ES-I3 (cell line): Measurements from ENCODE around the gene PRDX3.

ENCODE experiments used
- H3K36me3 ChIP-seq: 2 replicates; pipeline ENCODE4 v1.6.1; 2013; ENCODE audit warnings: mild to moderate bottlenecking, low read length, control low read depth, moderate library complexity; ENCODE audit not compliant: insufficient read depth
- H3K4me1 ChIP-seq: 2 replicates; pipeline ENCODE4 v1.6.1; 2013; ENCODE audit warnings: mild to moderate bottlenecking, control low read depth, low read length; ENCODE audit not compliant: insufficient read depth
- H3K9ac ChIP-seq: 2 replicates; pipeline ENCODE4 v1.6.1; 2013; ENCODE audit warnings: low read depth, mild to moderate bottlenecking, low read length, moderate library complexity
- H3K9me3 ChIP-seq: 2 replicates; pipeline ENCODE4 v1.6.1; 2013; ENCODE audit warnings: mild to moderate bottlenecking, low read length, moderate library complexity; ENCODE audit not compliant: control insufficient read depth, insufficient read depth

PRDX3 gene

DNA sequence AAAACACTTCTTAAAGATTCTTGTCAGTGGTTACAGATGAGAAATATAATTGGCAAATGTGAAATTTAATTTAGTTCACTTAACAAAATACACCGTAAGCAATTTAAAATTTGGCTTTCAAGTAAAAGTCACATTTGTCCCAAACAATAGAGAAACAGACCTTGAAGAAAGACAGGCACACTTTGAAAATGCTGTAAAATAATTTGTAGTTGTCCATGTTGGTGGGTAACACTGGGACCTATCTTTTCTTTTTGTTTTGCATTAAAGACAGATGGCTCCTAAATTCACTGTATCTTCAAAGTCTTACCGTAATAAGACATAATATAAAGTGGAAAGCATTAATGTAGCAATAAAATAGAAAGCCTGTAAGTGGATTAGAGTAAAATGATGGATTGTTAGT lies 32.0 kb upstream of the PRDX3 start:
- H3K4me1 ChIP-seq: peaks cover 26% of the 10 kb centered on the region
- no peak overlapping the region for H3K9ac ChIP-seq
- H3K9me3 ChIP-seq: no peaks in the 10 kb centered on the region
- no peaks in the 10 kb centered on the region for H3K36me3 ChIP-seq

DNA sequence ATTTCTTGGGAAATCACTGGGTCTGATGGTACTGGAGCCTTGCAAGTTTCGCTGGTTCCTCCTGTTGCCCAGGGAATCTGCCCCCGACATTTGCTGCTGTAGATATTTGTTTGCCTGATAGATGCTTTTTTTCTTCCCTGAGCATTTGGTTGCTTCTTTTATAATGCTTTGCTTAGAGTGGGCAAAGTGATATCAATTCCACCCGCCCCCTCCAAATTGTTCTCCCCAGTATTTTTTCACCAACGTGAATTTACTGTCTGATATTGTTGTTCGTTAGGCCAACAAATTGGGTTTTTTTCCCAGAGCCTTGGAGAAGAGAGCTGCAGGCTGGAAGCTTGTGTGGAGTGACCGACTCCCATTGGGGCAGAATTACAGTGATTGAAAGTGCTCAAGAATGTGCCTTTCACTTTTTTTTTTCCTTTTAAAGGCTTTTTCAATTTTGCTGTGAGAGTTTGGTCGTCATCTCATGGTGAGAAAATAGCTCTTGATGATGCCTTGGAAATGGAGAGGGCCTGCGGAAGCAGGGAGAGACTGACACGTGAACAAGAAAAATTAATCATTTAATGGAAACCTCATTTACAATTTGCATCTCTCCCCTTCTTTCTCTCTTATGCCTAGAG lies 31.2 kb upstream of the PRDX3 start:
- H3K9me3 ChIP-seq: no peaks in the 10 kb centered on the region
- H3K9ac ChIP-seq: no peak overlapping the region
- H3K36me3 ChIP-seq: no peaks in the 10 kb centered on the region
- H3K4me1 ChIP-seq: peaks cover 26% of the 10 kb centered on the region

GRCh38 chr10:119209035-119209735 lies 30.6 kb upstream of the PRDX3 start:
- Histone ChIP-seq H3K4me1 (peaks cover 26% of the 10 kb centered on the region), H3K9me3 (no peaks in the 10 kb centered on the region), H3K36me3 (no peaks in the 10 kb centered on the region), H3K9ac (peak overlapping the region; percentile 61; the same call in 1 of the 2 replicates)

- H3K9me3 ChIP-seq: no peaks in the 10 kb centered on the region
- peaks cover 26% of the 10 kb centered on the region for H3K4me1 ChIP-seq
- H3K36me3 ChIP-seq: no peaks in the 10 kb centered on the region
- peak overlapping the region; percentile 61; the same call in 1 of the 2 replicates for H3K9ac ChIP-seq
Observed at GRCh38 chr10:119208553-119208940, 29.9 kb upstream of the PRDX3 start.

DNA sequence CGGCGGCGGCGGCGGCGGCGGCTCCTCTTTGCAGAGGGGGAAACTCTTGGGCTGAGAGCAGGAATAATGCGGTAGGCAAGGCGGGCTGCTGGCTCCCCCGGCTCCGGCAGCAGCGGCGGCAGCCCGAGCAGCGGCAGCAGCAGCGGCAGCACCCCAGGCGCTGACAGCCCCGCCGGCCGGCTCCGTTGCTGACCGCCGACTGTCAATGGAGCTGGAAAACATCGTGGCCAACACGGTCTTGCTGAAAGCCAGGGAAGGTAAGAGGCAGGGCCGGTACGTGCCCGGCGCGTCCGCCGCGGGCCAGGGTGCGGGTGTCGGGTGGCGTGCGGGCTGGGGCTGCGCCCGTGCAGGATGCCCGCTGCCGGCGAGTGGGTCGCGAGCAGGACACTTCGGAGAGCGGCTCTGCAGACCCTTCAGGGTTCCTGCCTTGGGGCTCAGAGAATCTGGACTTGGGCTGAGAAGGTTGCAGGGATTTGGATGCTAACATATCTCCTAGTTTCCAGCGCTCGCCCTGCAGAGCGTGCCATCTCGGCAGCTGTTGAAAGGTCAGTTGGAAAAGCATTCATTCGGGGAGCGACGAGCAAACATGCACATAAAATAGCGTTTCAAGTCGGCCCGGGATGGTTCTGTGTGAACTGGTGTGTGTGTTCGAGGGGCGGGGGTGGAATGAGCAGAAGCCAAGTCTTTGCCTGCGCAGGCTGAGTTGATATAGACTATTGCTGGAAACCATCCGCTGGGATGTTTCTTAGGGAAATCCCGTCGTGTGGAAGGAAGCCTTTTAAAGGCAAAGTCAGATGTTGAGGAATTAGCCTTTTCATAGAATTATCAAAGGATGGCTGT lies 29.3 kb upstream of the PRDX3 start:
- Histone ChIP-seq H3K9ac (peak overlapping the region; percentile 61; the same call in 1 of the 2 replicates), H3K4me1 (peaks cover 31% of the 10 kb centered on the region), H3K36me3 (no peaks in the 10 kb centered on the region), H3K9me3 (no peaks in the 10 kb centered on the region)

DNA sequence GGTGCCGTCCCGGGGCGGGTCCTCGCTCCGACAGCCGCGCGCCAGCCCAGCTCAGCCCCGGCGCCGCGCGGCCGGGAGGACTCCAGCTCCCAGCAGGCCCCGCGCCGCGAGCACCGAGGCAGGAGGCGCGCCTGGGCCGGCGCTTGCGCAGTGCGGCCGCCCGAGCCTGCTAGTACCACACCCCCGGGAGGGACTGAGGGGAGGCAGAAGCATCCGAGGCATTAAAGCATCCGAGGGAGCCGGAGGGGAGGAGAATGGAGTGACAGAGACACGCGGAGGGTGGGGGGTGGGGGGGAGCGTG lies 28.7 kb upstream of the PRDX3 start, which contains the start of gene GRK5:
Gene GRK5, plus strand, starts transcription at position 206 of the 301 bp plus-strand sequence. CDS start 347 bp downstream, outside the sequence.
- Histone ChIP-seq H3K9ac (peak within 1 kb of the TSS; percentile 80), H3K36me3 (no peaks in the 10 kb centered on the region), H3K9me3 (no peaks in the 10 kb centered on the region), H3K4me1 (peaks cover 33% of the 10 kb centered on the region)

GRCh38 chr10:119206603-119207365 lies 28.2 kb upstream of the PRDX3 start:
- H3K9me3 ChIP-seq: no peaks in the 10 kb centered on the region
- peaks cover 28% of the 10 kb centered on the region for H3K4me1 ChIP-seq
- no peaks in the 10 kb centered on the region for H3K36me3 ChIP-seq
- peak overlapping the region; percentile 80 for H3K9ac ChIP-seq

DNA sequence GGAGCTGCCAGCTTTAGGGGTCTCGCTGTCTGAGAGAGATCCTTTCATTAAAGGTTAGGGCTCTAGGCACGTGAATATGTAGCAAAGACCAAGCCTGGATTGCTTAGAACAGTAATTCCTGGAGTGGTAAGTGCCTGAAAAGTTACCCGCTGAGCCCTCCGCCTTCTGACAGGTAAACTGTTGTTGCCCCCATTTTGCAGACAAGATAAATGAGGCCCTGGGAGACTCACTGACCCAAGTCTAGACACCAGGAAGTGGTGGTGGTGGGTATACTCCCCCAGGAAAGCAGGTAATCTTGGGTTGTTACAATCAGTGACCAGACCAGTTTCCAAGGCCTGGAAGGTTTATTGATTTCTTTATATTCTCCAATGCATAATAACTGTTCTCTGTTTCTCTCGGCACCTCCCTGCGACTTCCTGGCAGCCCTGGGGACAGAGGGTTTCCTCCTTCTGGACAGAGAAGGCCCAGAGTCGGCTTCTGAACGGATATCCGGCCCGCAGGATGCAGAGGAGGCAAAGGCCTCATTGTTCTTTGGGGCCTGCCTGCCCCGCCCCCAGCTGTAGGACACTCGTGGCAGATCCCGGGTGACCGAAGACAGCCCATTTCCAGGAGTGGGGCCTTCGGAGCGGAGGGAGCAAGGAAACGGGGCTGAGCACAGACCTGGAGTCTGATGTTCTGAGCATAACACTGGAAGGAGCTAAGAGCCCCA lies 27.4 kb upstream of the PRDX3 start:
- Histone ChIP-seq H3K9ac (peak overlapping the region; percentile 80; the same call in 1 of the 2 replicates), H3K4me1 (peaks cover 22% of the 10 kb centered on the region), H3K36me3 (no peaks in the 10 kb centered on the region), H3K9me3 (no peaks in the 10 kb centered on the region)

DNA sequence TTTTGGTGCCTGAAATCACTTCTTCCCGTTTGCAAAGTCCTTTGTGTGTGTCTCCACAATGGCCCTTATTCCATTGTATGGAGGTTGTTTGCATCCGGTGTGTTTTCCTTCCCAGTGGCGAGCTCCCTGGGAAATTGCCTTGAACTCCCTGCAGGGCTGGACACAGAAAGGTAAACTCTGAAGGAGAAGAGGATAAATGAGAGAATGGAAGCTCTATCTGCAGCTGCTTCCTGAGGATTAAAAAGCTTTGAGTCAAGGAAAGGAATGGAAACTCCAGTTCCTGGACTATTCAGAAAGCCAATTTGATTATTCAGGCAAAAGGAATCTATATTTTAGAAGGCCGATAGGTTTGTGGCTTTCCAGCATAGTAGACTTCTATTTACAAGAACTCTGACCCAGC lies 24.4 kb upstream of the PRDX3 start:
- H3K9me3 ChIP-seq: no peaks in the 10 kb centered on the region
- no peaks in the 10 kb centered on the region for H3K36me3 ChIP-seq
- H3K4me1 ChIP-seq: peaks cover 7% of the 10 kb centered on the region; the same call in 1 of the 2 replicates
- H3K9ac ChIP-seq: no peak overlapping the region

GRCh38 chr10:119201233-119201632 lies 22.6 kb upstream of the PRDX3 start:
- Histone ChIP-seq H3K4me1 (peaks cover 7% of the 10 kb centered on the region; the same call in 1 of the 2 replicates), H3K9ac (no peak overlapping the region), H3K36me3 (no peaks in the 10 kb centered on the region), H3K9me3 (no peaks in the 10 kb centered on the region)

DNA sequence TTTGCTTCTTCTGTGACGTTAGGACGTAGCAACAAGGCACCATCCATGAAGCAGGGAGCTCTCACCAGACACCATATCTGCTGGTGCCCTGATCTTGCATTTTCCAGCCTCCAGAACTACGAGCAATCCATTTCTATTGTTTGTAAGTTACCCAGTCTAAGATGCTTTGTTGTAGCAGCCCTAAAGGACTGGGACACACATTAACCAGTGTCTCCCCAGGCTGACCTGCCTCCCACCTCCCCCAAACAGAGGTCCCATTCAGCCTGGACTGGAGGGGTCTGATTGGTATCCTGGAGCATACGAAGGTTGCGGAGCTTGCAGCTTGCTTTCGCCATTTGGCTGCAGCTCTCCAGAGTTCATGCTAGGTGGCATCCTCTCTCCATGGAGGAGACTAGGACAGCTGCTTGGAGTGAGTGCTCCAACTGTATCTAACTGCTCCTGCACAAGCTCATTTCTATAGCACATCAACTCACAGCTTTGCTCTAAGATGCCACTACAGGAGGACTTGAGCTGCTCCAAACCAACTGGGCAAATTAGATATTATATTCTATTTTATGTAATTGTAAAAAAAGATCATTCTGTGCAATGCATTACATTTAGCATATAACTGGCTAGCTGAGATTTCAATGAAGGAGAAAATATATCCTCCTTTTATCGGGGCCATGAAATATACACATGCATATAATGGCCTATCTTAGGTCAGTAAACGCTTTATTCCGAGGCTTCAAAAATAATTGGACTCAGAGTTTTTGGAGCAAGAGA lies 20.8 kb upstream of the PRDX3 start:
- no peaks in the 10 kb centered on the region for H3K9me3 ChIP-seq
- H3K4me1 ChIP-seq: peaks cover 7% of the 10 kb centered on the region; the same call in 1 of the 2 replicates
- no peaks in the 10 kb centered on the region for H3K36me3 ChIP-seq
- no peak overlapping the region for H3K9ac ChIP-seq

- H3K4me1 ChIP-seq: peaks cover 7% of the 10 kb centered on the region; the same call in 1 of the 2 replicates
- no peaks in the 10 kb centered on the region for H3K36me3 ChIP-seq
- H3K9me3 ChIP-seq: no peaks in the 10 kb centered on the region
- no peak overlapping the region for H3K9ac ChIP-seq
Observed at GRCh38 chr10:119198438-119198837, 19.8 kb upstream of the PRDX3 start.

GRCh38 chr10:119197921-119198320 lies 19.3 kb upstream of the PRDX3 start:
- Histone ChIP-seq H3K36me3 (no peaks in the 10 kb centered on the region), H3K4me1 (peaks cover 2% of the 10 kb centered on the region; the same call in 1 of the 2 replicates), H3K9me3 (no peaks in the 10 kb centered on the region), H3K9ac (no peak overlapping the region)
